ENCODE results near the gene PAEP. TPM values are rescaled to one million over a fixed set of nuclear protein-coding genes. Genes with fewer than 3 reads are reported as not detected.

Gene PAEP
- total RNA-seq, 4 donors from 2014 or later: not detected

GRCh38 chr9:135581636-135582426 is 20.3 kb downstream of the PAEP start:
- intact Hi-C loops (cut with DNase I; ENCODE audit: low total_unique reads): no loop called here
- H3K36me3 ChIP-seq: no peaks in the 10 kb centered on the region
- H3K9me3 ChIP-seq: no peaks in the 10 kb centered on the region
- no peaks in the 10 kb centered on the region for H3K4me1 ChIP-seq
- no peak overlapping the region for H3K4me3 ChIP-seq
- TF ChIP-seq, protein P1, sequence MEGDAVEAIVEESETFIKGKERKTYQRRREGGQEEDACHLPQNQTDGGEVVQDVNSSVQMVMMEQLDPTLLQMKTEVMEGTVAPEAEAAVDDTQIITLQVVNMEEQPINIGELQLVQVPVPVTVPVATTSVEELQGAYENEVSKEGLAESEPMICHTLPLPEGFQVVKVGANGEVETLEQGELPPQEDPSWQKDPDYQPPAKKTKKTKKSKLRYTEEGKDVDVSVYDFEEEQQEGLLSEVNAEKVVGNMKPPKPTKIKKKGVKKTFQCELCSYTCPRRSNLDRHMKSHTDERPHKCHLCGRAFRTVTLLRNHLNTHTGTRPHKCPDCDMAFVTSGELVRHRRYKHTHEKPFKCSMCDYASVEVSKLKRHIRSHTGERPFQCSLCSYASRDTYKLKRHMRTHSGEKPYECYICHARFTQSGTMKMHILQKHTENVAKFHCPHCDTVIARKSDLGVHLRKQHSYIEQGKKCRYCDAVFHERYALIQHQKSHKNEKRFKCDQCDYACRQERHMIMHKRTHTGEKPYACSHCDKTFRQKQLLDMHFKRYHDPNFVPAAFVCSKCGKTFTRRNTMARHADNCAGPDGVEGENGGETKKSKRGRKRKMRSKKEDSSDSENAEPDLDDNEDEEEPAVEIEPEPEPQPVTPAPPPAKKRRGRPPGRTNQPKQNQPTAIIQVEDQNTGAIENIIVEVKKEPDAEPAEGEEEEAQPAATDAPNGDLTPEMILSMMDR (IDR thresholded peaks at IDR 0.05): no peak
- no peak for TF ChIP-seq POLR2A (IDR thresholded peaks at IDR 0.05)
- no peaks in the 10 kb centered on the region for H3K27me3 ChIP-seq
- DNase-seq: no peak
- H3K27ac ChIP-seq: no peak overlapping the region

- intact Hi-C loops (cut with DNase I; ENCODE audit: low total_unique reads): no loop called here
- no peaks in the 10 kb centered on the region for H3K27me3 ChIP-seq
- DNase-seq: no peak
These were observed 21.0 kb downstream of the PAEP start for GRCh38 chr9:135582541-135582940.

DNA sequence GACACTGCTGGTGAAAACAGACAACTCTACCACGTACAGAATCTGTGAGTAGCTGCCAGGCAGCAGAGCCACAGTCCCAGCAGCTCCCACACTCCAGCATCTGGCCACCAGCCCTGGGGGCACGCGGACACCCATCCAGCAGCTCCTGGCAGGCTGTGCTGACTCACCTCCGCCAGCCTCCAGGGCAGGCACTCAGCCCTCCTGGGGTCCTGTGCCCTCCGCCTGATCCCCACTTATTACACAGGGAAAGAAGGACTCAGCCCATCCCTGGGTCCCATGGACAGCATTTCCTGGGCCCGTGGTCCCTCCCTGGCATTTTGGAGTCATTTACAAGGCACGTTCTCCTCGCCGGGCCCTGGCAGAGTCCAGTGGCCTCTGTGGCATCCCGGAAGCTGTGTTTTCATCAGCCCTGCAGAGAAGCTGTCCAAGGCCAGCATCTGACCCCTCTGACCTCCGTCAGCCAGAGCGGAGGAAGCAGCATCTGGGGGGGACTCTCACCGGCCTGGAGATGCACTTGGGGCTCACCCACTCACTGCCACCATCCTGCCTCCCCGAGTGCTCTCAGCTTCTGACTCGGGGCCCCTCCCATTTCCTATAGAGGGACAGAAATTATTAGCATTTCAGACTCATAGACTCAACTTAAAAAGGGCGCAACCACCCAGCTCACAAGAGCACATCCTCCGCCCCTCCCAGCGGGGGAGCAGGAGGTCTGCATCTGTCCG is 21.6 kb downstream of the PAEP start:
- Histone ChIP-seq H3K27ac (no peak overlapping the region), H3K27me3 (no peaks in the 10 kb centered on the region), H3K4me3 (no peak overlapping the region), H3K4me1 (no peaks in the 10 kb centered on the region), H3K9me3 (no peaks in the 10 kb centered on the region), H3K36me3 (no peaks in the 10 kb centered on the region)
- TF ChIP-seq, protein P1 (IDR thresholded peaks at IDR 0.05): no peak
- TF ChIP-seq POLR2A (IDR thresholded peaks at IDR 0.05): no peak
- no peak for DNase-seq
- intact Hi-C loops (cut with DNase I; ENCODE audit: low total_unique reads): no loop called here

More at GRCh38 chr9:135582541-135582940, 21.0 kb downstream of the PAEP start:
- no peak for TF ChIP-seq POLR2A (IDR thresholded peaks at IDR 0.05)
- TF ChIP-seq, protein P1 (IDR thresholded peaks at IDR 0.05): no peak
- H3K36me3 ChIP-seq: no peaks in the 10 kb centered on the region
- H3K4me1 ChIP-seq: no peaks in the 10 kb centered on the region
- H3K27ac ChIP-seq: no peak overlapping the region
- H3K9me3 ChIP-seq: no peaks in the 10 kb centered on the region
- no peak overlapping the region for H3K4me3 ChIP-seq

DNA sequence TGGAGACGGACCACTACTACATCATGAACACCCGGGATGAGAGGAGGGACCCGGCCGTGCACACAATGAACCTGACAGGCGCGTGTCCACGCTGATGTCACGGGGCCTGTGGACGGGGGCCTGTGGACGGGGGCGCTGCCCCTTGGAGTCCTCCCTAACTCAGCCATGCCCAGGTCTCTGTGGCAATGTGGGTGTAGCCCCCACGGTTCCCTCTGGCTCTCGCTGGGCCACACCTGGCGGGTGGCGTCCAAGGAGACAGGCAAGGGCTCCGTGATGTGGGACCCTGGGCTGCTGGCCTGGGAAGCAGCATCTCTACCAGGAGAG is 22.1 kb downstream of the PAEP start:
- no peaks in the 10 kb centered on the region for H3K27me3 ChIP-seq
- DNase-seq: no peak
- H3K4me3 ChIP-seq: no peak overlapping the region
- H3K9me3 ChIP-seq: no peaks in the 10 kb centered on the region
- H3K36me3 ChIP-seq: no peaks in the 10 kb centered on the region
- no peak overlapping the region for H3K27ac ChIP-seq
- TF ChIP-seq, protein P1 (IDR thresholded peaks at IDR 0.05): no peak
- intact Hi-C loops (cut with DNase I; ENCODE audit: low total_unique reads): no loop called here
- no peaks in the 10 kb centered on the region for H3K4me1 ChIP-seq

DNA sequence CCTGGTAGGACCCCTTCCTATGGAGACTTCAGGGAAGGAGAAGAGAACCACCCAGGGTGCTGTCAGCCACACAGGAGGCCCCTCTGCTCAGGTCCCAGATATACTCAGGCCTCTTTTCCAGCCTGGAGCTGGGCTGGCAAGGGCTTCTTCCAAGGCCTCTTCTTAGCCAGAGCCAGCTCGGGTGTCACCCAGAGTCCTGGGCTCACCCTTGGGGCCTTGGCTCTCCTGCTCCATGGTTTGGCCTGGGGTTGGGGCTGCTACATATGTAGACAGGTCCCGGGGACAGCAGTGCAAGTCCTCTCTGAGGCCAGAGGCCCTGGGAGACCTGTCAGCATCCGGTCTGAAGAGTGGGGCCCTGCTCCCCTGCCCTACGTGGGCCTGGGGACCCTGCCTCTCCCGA is 22.8 kb downstream of the PAEP start:
- no peak overlapping the region for H3K27ac ChIP-seq
- H3K9me3 ChIP-seq: no peaks in the 10 kb centered on the region
- no peak for DNase-seq
- intact Hi-C loops (cut with DNase I; ENCODE audit: low total_unique reads): no loop called here
- H3K4me3 ChIP-seq: no peak overlapping the region
- H3K4me1 ChIP-seq: no peaks in the 10 kb centered on the region
- H3K27me3 ChIP-seq: no peaks in the 10 kb centered on the region
- TF ChIP-seq, protein P1 (IDR thresholded peaks at IDR 0.05): no peak
- TF ChIP-seq POLR2A (IDR thresholded peaks at IDR 0.05): no peak
- H3K36me3 ChIP-seq: no peaks in the 10 kb centered on the region

Measured in uterus (tissue), 4 donors.